ENCODE data around the gene PDXDC1.

- TF ChIP-seq CTCF (IDR thresholded peaks at IDR 0.05) (no peak), POLR2A (IDR thresholded peaks at IDR 0.05) (no peak)
These were observed 68.5 kb downstream of the PDXDC1 start for GRCh38 chr16:15043344-15043743.

Measured in uterus (tissue), 2 donors.